DND-41 (cell line): Measurements from ENCODE around the gene CPNE5.

ENCODE experiments used
- EZH2 ChIP-seq: IDR thresholded peaks from 3 replicates; pipeline ENCODE4 v1.6.1; 2012; ENCODE audit warnings: borderline replicate concordance, low read depth, mild to moderate bottlenecking, moderate library complexity, low read length, inconsistent platforms; ENCODE audit not compliant: severe bottlenecking
- TF ChIP-seq, protein P1 (sequence below): IDR thresholded peaks from 2 replicates; pipeline ENCODE4 v1.5.1; 2012; ENCODE audit warnings: borderline replicate concordance, low read length, moderate library complexity, mild to moderate bottlenecking; ENCODE audit not compliant: poor library complexity, severe bottlenecking; ENCODE audit errors: extremely low read depth

DNA sequence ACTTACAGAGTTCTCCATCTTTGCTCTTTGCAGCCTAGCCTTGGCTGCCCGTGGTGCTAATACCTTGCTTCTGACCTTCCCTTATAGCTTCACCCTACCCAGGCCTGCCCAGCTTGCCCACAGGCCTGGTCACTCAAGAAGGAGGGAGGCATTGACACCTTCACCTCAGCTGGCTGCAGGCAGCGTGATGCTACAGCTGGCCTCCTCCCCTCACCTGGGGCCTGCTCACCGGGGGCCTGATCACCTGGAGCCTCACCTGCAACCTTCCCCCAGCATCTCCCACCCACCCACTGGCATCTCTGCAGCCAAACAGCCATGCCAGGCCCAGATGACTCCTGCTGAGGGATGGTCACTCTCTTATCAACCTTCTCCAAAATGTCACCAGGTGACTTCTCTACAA lies 40.4 kb downstream of the CPNE5 start:
- TF ChIP-seq, protein P1, sequence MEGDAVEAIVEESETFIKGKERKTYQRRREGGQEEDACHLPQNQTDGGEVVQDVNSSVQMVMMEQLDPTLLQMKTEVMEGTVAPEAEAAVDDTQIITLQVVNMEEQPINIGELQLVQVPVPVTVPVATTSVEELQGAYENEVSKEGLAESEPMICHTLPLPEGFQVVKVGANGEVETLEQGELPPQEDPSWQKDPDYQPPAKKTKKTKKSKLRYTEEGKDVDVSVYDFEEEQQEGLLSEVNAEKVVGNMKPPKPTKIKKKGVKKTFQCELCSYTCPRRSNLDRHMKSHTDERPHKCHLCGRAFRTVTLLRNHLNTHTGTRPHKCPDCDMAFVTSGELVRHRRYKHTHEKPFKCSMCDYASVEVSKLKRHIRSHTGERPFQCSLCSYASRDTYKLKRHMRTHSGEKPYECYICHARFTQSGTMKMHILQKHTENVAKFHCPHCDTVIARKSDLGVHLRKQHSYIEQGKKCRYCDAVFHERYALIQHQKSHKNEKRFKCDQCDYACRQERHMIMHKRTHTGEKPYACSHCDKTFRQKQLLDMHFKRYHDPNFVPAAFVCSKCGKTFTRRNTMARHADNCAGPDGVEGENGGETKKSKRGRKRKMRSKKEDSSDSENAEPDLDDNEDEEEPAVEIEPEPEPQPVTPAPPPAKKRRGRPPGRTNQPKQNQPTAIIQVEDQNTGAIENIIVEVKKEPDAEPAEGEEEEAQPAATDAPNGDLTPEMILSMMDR: no peak
- no peak for TF ChIP-seq EZH2
